ENCODE data around the gene TMEM101. TPM values are rescaled to one million over a fixed set of nuclear protein-coding genes. Genes with fewer than 3 reads are reported as not detected.
A peak's percentile ranks its signal among the peaks of the same experiment; 100 is the strongest.

Gene TMEM101
- total RNA-seq, result 37.8 and 52.4 TPM in 2 replicates

DNA sequence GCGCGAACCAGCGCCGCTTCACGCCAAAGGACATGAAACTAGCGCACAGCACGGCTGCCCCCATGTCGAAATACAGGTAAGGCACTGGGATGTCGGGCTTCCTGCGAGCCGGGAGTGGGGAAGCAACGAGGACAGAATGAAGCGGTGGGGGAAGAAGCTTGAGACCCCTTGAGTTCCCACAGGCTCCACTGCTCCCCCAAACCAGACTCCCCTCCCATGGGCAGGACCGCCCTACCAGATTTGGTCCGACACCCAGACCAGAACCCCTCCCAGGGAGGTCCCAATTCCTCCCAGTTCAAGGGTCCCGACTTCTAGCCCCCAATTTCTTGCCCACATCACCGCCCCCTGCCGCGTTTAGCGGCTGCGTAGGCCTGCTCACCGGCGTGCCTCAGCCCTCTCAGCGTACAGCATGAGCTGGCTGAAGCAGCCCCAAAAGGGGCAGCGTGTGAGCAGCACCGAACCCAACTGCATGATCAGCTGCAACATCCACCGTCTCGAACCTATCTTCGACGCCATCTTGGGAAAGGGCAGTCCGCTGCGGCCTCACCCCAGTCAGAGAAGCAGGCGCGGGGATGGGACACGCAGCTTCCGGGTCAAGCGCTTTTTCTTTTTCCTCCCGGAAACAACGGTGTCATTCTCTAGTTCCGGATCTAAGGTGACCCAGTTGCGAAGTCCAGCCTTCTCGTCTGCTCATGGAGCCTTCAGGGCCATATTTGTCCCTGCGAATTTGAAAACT lies at the start of gene TMEM101:
Gene TMEM101, minus strand, starts transcription at position 527 of the 736 bp plus-strand sequence. Its CDS starts 11 bp downstream, at position 516.
- Histone ChIP-seq H3K4me3 (ENCODE audit: low read depth, low read length) (peak within 1 kb of the TSS; percentile 93), H3K36me3 (ENCODE audit: control insufficient read depth, insufficient read depth, low read length) (no peaks in the 10 kb centered on the region)
- DNase-seq (ENCODE audit: low read depth), result peak; percentile 75

DNA sequence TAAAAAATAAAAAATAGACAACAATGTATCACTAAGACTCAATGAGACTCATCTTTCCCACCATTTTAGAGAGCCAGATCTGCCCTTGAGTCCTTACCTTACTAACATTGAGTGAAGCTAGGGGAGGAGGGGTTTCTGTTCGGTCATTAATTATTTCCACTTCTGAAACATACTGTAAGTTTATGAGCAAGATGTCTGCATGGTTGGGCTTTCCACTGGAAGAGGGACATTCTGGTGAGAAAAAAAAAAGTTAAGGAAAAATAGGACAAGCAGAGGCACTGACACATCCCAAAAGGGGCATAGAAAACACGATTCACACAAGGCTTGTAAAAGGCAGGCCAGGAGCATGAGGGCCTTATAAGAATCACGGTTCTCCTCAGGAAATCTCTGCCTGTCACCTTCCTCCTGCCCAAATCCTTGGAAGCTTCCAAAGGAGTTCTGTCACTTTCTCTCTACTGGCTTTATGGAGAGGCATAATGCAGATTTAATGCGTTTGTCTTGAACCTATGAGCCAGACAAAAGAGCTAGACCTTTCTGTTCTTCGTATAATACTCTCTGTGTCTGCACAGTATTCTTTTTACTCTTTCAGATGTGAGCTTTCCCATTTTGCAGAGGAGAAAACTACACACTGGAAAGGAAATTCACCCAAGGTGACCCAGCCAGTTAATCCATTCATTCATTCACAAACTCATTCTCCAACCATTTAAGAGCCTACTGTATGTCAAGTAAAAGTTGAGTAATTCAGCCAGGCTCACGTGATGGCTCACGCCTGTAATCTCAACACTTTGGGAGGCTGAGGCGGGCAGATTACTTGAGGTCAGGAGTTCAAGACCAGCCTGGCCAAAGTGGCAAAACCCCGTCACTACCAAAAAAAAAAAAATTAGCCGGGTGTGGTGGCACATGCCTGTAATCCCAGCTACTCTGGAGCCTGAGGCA lies 49.2 kb upstream of the TMEM101 start:
- Histone ChIP-seq H3K4me3 (ENCODE audit: low read depth, low read length) (no peak overlapping the region), H3K27me3 (ENCODE audit: control insufficient read depth, insufficient read depth, low read length) (no peaks in the 10 kb centered on the region), H3K36me3 (ENCODE audit: control insufficient read depth, insufficient read depth, low read length) (no peaks in the 10 kb centered on the region)
- DNase-seq (ENCODE audit: low read depth), result no peak
- TF ChIP-seq, protein P1, sequence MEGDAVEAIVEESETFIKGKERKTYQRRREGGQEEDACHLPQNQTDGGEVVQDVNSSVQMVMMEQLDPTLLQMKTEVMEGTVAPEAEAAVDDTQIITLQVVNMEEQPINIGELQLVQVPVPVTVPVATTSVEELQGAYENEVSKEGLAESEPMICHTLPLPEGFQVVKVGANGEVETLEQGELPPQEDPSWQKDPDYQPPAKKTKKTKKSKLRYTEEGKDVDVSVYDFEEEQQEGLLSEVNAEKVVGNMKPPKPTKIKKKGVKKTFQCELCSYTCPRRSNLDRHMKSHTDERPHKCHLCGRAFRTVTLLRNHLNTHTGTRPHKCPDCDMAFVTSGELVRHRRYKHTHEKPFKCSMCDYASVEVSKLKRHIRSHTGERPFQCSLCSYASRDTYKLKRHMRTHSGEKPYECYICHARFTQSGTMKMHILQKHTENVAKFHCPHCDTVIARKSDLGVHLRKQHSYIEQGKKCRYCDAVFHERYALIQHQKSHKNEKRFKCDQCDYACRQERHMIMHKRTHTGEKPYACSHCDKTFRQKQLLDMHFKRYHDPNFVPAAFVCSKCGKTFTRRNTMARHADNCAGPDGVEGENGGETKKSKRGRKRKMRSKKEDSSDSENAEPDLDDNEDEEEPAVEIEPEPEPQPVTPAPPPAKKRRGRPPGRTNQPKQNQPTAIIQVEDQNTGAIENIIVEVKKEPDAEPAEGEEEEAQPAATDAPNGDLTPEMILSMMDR (IDR thresholded peaks at IDR 0.05; ENCODE audit: insufficient read depth, low read length, poor library complexity, severe bottlenecking), result no peak

More for the DNA sequence above, at the start of gene TMEM101:
- TF ChIP-seq, protein P1 (IDR thresholded peaks at IDR 0.05; ENCODE audit: insufficient read depth, low read length, poor library complexity, severe bottlenecking), result no peak
- no peaks in the 10 kb centered on the region for H3K27me3 ChIP-seq (ENCODE audit: control insufficient read depth, insufficient read depth, low read length)

DNA sequence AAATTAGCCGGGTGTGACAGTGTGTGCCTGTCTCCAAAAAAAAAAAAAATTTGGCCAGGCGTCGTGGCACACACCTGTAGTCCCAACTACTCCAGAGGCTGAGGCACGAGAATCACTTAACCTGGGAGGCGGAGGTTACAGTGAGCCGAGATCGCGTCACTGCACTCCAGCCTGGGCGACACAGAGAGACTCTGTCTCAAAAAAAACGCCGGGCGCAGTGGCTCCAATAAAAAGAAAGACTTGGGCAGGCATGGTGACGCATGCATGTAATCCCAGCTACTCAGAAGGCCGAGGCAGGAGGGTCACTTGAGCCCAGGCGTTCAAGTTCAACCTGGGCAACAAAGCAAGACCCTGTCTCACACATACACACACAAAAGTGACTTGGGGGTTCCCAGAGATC lies 48.1 kb upstream of the TMEM101 start:
- Histone ChIP-seq H3K36me3 (ENCODE audit: control insufficient read depth, insufficient read depth, low read length) (no peaks in the 10 kb centered on the region), H3K4me3 (ENCODE audit: low read depth, low read length) (no peak overlapping the region), H3K27me3 (ENCODE audit: control insufficient read depth, insufficient read depth, low read length) (no peaks in the 10 kb centered on the region)
- DNase-seq (ENCODE audit: low read depth), result no peak
- TF ChIP-seq, protein P1 (IDR thresholded peaks at IDR 0.05; ENCODE audit: insufficient read depth, low read length, poor library complexity, severe bottlenecking), result no peak

DNA sequence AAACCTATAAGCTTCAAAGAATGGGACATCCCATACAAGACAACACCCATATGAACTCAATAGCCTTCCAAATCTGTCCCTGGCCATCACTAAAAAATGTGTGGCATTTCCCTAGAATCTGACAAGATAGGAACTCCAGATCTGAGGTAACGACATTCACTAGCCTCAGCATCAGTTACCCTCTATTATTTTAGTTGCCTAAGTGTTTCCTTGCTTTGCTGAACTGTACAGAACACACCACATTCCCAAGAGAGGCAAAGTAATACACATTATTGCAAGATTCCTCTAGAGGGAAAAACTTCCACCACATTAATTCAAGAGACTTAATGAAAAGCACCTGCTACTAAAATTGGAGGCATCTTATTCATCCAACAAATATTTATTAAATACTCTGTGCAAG lies 46.7 kb upstream of the TMEM101 start:
- H3K4me3 ChIP-seq (ENCODE audit: low read depth, low read length), result no peak overlapping the region
- H3K36me3 ChIP-seq (ENCODE audit: control insufficient read depth, insufficient read depth, low read length), result no peaks in the 10 kb centered on the region
- H3K27me3 ChIP-seq (ENCODE audit: control insufficient read depth, insufficient read depth, low read length), result no peaks in the 10 kb centered on the region
- no peak for DNase-seq (ENCODE audit: low read depth)
- TF ChIP-seq, protein P1 (IDR thresholded peaks at IDR 0.05; ENCODE audit: insufficient read depth, low read length, poor library complexity, severe bottlenecking), result no peak

DNA sequence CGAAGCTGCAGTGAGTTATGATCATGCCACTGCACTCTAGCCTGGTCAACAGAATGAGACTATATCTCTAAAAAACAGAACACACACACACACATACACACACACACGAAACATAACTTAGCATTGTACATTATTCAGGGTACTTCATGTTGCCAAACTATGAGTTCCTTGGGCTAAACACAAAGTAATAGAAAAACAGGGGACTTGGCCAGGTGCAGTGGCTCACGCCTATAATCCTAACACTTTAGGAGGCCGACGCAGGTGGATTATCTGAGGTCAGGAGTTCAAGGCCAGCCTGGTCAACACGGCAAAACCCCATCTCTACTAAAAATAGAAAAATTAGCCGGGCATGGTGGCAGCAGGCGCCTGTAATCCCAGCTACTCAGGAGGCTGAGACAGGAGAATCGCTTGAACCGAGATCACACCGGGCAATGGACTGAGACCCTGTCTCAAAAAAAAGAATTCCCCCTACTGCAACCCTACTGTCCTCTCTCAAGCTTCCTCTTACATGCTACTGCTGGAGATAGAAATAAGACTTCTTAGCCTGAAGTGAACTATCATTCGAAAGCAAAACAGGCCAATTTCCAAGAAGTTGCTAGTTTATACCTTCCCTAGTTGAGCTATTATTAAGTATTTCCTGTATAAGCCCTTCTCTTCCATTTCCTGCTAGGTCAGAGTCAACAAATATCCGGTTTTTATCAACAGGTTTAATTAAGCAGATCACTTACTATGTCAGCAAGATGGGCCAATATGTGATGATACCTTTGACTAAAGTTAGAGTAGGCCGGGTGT lies 44.5 kb upstream of the TMEM101 start:
- TF ChIP-seq, protein P1 (IDR thresholded peaks at IDR 0.05; ENCODE audit: insufficient read depth, low read length, poor library complexity, severe bottlenecking), result no peak
- Histone ChIP-seq H3K27me3 (ENCODE audit: control insufficient read depth, insufficient read depth, low read length) (no peaks in the 10 kb centered on the region), H3K36me3 (ENCODE audit: control insufficient read depth, insufficient read depth, low read length) (no peaks in the 10 kb centered on the region), H3K4me3 (ENCODE audit: low read depth, low read length) (no peak overlapping the region)
- DNase-seq (ENCODE audit: low read depth), result no peak
